GM19452 (cell line): ENCODE data around the gene TASP1.

Source experiments
- ATAC-seq: cut with Tn5 transposase; IDR thresholded peaks from one replicate; pipeline ENCODE4 v1.9.1; 2021; ENCODE audit not compliant: unreplicated experiment

Gene TASP1

DNA sequence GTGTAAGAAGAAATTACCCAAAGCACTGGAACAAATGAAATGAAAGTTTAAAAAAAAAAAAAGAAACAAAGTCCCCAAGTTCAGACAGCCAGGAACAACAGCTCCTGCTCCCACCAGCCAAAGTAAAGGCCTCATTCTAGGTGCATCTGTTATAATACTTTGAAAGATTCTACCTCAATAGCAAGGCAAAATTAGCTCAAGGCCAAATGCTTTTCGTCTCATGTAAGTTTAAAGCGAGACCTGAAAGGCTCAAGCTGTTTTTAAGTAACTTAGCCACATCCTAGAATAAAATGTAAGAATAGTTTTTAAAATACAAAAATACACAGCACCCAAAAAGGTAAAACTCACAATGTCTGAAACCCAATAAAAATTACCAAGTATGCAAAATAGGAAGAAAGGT is 64.7 kb downstream of the TASP1 start:
- ATAC-seq, result no peak

DNA sequence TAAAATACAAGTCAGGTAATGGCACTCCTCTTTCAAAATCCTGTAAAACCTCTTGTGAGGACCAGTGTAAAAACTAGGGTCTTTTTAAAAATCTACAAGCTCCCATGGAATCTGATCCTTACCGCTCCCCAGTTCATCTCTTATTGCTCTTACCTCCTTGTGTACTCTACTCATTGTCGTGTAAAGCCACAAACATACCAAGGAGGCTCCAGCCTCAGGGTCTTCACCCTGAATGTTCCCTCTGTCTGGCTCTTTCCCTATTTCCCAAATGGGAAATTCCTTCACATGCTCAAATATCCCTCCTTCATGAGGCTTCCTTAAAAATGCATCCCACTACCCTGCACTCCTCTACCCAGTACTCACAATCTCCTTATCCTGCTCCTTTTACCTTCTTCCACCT is 67.1 kb downstream of the TASP1 start:
- no peak for ATAC-seq

DNA sequence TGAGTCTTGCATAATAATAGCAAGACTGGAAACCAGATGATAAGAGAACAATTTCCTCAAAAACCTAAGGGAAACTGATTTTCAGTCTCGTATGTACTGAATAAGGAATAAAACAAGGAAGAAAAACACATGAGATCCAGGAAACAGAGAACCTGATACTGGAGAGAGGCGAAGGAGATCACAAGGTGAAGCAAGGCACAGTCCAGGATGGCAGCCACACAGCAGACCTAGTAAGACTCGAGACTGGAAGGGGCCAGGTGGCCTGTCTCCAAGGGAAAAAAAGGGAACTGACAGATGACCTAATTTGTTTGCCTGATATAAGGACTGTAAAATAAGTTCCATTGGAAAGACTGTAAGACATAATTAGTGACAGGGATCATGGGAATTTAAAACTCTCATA is 71.1 kb downstream of the TASP1 start:
- no peak for ATAC-seq

DNA sequence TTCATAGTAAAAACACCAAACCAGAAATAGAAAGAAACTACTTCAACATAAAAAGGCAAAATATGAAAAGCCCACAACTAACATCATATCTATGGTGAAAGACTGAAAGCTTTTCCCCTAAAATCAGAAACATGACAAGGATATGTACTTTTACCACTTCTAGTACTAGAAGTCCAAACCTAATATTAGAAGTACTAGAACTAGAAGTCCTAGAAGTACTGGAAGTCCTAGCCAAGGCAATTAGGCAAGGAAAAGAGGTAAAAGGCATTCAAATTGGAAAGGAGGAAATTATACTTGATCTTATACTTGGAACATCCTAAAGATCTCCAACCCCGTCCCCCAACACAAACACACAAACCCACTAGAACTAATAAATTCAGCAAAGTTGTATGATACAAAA is 74.9 kb downstream of the TASP1 start:
- no peak for ATAC-seq

DNA sequence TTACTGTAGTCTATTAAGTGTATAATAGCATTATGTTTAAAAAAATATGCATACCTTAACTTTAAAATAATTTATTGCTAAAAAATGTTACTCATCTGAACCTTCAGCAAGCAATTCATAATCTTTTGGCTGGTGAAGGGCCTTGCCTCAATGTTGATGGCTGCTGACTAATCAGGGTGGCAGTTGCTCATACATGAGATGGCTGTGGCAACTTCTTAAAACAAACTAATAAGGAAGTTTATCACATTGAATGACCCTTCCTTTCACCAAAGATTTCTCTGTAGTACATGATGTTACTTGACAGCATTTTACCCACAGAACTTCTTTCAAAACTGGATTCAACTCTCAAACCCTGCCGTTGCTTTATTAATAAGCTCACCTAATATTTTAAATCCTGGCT is 84.0 kb downstream of the TASP1 start:
- no peak for ATAC-seq

DNA sequence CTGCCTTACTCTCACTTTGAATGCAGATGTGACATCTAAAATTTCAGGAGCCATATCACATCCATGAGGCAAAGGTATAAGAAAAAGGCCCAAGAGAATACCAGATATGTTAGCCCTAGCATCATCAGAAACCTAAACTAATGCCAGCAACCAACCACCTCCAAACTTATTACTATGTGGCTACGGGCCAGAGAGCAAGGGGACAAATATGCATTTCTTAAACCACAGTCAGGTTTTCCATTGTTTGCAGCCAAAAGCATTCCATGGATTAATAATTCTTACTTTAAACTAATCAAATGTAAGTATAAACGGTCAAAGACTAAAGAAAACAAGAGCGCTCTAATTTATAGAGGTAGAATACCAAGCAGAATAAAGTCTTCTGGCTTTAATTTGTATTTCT is 84.7 kb downstream of the TASP1 start:
- ATAC-seq, result no peak

DNA sequence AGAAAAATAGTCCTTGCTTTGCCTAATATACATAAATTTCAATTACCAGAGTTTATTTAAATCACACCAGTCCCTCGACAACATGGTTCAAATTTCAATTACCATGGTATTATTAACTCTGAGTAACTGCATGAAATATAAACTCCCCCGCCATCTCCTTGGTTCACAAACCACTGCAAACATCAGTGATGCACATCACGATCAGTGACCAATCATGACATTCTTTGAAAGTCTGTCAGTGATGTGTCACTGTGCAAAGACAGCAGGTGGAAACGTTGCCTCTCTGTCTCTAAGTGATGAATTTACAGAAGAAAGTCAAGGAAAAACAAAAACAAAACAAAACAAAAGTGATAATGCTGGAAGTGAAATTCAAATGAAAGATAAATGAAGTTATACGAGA is 86.7 kb downstream of the TASP1 start:
- ATAC-seq, result no peak

DNA sequence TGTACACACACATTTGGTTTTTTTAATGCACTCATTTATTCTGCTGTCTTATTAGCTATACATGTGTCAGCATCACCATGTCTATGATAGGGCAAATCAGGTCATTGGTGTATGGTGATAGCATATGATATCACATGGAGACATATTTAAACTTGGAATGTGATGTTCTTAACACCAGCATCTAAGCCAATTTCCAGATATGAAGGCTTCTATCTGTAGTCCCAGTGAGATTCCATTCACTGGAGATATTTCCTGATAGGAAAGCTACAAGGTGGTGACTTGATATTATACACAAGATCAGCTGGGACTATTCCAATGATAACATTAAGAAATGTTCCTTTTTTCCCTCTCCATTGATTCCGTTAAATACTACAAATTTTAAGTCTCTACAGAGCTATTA is 89.3 kb downstream of the TASP1 start:
- no peak for ATAC-seq

DNA sequence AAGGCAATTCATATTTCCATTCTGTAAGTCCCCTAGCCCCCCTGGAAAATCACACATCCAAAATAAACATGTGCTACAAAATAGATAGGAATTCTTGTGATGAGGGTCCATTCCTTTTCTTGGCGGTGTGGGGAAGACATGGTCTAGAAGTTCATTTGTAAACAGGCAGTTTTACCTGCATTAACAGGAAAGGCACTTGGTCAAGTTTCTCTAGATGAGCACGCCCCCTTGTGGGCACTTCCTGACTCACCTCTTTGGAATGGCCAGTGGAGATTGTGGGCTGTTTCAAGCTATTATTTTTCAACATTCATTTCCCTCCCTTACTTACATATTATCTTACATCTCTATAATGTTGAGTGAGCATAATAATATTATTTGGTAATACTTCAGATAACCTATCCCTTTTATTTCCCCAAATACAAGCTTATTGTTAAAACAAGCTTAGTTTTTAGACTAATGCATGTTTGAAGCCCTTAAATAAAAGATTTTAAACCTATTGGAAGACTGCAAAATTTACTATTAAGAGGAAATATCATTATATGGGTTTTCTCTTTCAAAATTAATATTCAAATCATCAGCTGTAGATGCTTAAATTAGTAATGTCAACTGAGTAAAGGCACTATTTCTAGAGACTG is 92.1 kb downstream of the TASP1 start:
- peak; percentile 84 for ATAC-seq

DNA sequence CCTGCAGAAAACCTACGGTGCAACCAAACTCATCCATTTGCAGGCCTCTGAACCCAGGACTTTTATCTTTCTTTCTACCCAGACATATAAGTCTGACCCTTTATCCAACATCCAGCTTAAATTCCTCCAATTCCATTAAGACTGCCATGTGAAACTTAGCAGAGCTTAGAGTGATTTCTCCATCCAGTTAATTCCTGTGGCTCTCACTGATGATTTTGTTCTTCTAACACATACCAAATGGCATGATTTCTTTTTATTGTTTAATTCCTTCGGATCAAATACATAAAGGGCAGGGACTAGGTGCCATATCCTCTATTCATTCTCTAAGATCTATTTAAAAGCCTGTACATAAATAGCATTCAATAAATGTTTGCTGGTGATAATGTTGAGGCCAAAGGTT is 92.9 kb downstream of the TASP1 start:
- ATAC-seq, result no peak

DNA sequence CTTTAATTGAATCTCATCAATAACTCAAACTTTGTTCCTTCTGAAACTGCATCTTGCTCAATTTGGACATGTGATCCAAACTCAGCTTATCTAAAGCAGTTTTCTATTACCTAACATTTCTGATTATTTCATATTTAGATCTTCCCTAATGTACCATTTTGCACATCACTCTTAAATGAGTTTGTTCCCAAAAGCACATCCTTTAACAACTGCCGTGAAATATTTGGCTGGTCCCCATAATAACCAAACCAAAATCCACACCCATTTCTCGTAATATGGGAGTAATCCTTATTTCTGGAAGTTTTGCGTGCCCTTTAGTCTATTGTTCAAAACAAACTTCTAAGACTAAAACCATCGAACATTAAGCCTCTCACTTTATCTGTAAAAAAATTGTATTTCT is 94.9 kb downstream of the TASP1 start:
- ATAC-seq, result no peak

DNA sequence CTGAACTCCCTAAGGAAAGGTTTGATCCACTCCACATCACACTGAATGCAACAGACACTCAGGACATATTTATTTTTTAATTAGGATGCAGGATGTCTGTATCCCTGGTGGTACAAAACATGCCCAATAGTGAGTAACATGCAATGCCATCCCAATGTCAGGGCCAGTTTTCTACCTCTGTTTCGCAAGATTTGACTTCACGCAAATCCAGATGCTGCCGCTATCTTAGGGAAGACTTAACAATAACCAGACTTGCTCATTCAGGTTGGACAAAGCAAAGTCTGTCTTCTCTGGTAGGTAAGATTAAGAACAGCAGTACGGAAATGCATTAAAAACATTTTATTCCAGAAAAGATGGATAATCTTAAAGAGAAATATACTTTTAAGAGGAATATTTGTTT is 103.1 kb downstream of the TASP1 start:
- ATAC-seq, result no peak

DNA sequence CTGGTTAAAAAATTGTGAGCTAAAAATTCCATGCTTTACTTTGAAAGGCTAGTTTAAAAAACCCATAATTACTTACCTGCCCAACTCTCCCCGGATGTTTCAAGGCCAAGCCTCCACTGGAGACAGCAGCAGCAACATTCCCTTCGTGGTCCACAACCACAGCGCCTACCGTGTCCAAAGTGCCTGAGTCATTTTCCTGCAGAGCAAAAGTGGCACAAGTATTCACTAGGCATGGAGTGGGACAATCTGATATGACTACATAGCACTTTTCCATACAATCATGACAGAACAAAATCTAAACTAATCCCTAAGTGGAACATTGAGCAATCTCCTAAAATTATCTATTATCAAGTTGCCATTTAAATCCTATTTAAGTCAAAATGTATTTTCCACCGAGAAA is 104.8 kb downstream of the TASP1 start:
- no peak for ATAC-seq

DNA sequence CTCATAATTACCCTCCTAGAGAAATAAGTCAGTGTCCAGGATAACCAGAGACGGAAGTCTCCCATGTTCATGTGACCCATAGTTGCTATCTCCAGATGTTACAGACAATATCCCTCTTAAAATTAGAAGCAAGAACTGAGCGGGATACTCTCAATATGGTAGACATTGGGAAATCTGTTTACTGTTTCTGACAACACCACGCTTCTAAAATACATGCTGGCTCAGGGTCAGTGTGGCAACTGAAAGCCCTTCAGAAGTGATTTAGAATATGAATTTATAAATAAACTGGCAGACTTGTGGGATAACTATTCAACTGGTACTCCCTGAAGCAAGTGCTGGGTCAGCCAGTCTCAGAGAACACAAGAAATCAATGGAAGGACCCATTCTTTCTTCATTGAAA is 108.6 kb downstream of the TASP1 start:
- ATAC-seq, result no peak

DNA sequence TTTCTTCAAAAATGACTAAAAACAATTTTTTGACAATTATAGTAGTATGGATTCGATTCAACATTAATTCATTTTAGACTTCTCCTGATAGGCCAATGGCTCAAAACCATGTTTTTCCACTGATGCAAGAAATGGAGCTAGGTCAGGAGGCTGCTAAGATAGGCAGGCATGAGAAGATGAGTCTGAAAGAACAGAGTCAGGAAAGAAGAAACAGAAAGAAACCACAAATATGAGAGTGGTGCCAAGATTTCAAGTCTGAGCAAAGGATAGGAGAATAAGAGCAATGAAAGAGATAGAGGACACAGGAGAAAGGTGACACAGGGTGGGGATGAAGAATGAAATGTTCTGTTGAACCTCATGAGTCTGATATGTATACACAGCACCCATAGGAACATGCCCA is 112.2 kb downstream of the TASP1 start:
- no peak for ATAC-seq

DNA sequence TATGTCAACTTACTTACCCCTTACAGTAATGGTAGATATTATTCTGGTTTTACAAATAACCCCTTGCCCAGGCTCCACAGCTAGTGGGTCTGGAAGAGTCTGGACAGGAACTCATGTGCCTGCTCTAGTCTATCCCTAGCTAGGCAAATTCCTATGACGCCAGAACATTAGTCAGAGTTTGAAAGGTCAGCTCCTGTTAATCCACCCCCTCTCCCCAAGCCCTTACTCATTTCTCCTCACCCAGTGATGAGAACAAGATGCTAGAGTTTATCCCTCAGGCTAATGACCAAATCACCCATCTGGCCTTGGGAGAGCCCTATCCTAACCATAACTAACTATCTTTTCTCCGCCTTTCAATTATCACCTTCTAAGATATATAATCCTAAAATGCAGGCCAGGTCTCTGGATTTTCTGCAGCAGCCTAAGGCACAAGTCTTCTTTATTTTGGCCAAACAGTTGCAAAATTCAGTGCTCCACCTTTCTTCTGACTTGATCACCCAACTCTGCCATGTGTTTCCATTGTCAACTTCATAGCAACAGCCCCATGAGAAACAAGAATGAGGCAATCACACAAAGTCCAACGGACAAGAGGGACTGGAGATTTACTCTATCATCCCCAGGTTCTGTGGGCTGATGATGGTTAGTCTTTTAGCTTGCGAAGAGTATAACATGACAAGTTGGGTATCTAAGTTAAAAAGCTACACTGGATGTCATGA is 113.3 kb downstream of the TASP1 start:
- no peak for ATAC-seq

DNA sequence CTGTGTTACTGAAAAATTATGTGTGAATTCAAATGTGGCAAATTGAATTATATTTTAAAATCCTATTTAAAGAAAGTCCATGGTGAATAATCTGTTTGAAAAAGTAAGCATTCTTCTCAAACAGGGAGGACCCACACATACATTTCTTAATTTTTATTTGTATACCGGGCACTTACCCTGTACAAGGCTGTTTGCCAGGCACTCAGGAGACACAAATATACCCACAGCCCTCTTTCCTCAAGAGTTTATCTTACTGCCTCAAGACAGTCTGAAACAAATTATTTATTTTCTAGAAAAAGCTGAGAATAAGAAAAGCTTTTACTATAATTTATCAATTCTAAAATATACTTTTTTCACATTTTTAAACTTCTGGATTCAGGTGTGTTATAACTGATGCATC is 114.4 kb downstream of the TASP1 start:
- ATAC-seq, result no peak

DNA sequence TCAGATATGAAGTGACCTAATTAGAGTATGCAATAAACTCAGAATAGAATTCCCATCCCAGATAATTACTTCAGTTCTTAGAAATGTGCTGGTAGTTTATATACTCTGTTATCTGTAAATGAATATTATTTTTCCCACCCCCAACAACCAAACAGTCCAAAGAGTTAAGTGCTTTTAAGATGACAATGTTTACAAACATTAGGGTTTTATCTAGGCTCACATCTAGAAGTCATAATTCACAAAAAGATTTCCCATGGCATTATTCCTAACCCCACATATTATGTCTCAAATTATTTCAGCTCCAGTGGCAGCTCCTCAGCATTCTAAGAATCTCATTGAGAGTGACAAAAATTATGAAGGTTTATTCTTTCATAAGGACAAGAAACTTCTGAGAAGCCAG is 120.9 kb downstream of the TASP1 start:
- no peak for ATAC-seq

DNA sequence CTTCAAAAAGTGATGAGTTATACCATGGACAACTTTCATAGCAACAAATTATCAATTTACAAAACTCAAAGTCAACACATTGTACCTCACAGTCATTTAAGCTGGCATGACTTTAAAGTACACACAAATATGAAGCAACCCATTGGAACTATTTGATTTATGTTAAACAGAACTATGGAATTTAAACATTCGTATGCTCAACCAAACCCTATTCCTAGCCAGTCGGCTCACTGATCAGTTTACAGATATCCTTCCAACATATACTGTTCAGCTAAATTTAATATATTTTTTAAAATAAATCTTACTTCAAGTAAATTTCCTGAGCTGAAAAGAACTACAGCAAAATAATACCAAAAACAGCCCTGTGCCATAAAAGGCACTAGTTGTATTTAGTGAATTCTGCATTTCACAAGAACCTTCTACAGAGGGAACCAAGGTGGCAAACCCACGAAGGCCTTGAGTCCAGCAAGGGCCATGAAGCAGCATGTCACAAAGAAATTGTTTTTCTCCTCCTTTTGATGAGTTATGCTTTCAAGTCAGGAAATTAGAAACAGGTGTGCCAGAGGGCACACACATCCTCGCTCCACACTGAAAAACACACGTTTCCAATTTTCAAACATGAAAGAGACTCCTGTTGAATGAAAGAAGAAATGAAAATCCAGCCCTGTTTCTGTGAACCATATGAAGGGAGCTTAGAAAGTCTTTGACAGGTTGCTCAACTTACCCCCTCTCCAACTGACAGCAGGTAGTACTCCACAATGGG is 122.8 kb downstream of the TASP1 start:
- no peak for ATAC-seq

DNA sequence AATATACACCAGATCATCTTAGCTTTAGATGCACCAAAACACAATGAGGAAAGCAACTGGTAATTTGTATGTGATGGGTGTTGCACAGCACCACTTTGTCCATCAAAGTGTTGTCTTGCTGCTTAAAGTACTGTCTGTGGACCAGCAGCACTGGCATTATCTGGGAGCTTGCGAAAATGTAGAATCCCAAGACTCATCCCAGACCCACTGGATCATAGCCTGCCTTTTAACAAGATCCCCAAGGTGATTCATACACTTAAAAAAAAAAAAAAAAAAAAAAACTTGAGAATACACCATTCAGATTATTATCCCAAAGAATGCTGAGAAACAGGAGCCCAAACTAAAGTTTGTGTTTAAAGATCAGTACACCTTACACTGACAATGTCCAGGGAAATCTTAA is 123.4 kb downstream of the TASP1 start:
- ATAC-seq, result no peak

DNA sequence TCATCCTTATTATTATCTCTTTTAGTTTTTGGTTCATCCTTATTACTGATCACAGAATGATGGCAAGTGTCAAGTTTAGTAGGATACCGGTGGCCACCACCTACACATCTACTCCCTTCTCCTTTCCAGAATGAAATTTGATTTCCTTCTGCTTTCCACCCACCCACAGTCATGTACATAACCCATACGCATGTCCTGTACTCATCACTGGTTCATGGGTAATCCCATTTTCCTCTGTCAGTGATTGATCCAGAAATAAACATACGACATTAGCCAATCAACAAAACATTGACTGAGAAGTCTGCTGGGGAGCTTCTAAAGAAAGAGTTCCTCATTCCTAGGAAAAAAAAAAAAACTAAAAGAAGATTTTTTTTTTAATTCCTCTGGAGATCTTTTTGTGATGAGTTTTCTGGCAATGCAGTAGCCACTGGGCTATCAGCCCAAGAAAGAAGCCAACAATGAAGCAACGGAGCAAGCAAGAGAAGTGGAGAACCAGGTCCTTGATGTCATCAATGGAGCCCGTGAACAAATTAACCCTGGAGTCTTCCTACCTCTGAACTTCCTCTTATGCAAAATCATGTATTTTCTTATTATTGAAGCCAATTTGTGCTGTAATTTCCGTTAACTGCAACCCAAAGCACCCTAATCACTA is 127.8 kb downstream of the TASP1 start:
- no peak for ATAC-seq

DNA sequence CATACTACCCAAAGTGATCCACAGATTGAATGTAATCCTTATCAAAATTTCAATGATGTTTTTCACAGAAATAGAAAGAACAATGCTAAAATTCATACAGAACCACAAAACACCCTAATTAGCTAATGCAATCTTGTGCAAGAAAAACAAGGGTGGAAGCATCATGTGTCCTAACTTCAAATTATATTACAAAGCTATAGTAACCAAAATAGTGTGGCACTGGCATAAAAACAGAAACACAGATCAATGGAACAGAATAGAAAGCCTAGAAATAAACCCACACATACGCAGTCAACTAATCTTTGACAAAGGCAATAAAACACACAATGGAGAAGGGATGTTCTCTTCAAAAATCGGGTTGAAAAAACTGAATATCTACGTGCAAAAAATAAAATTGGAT is 131.1 kb downstream of the TASP1 start:
- no peak for ATAC-seq
